GM18526 (cell line): ENCODE data around the gene RS1.
A peak's percentile ranks its signal among the peaks of the same experiment; 100 is the strongest.

Experiments used
- POLR2A ChIP-seq: IDR thresholded peaks from 3 replicates; pipeline ENCODE4 v1.6.1; 2011; ENCODE audit not compliant: insufficient read length; ENCODE audit errors: extremely low read depth

Gene RS1

GRCh38 chrX:18677161-18677869 is 5.4 kb upstream of the RS1 start:
- no peak for TF ChIP-seq POLR2A

- no peak for TF ChIP-seq POLR2A
Observed at GRCh38 chrX:18676470-18676869, 4.6 kb upstream of the RS1 start.

GRCh38 chrX:18676050-18676449 is 4.1 kb upstream of the RS1 start:
- no peak for TF ChIP-seq POLR2A

- TF ChIP-seq POLR2A: peak; percentile 27
Observed at GRCh38 chrX:18674788-18675735, 3.2 kb upstream of the RS1 start.

GRCh38 chrX:18674417-18674787 is 2.5 kb upstream of the RS1 start:
- no peak for TF ChIP-seq POLR2A

- TF ChIP-seq POLR2A: no peak
Observed at GRCh38 chrX:18668071-18668835, 3.7 kb downstream of the RS1 start.

- TF ChIP-seq POLR2A: no peak
Observed at GRCh38 chrX:18666614-18667013, 5.3 kb downstream of the RS1 start.

- no peak for TF ChIP-seq POLR2A
Observed at GRCh38 chrX:18664947-18665346, 7.0 kb downstream of the RS1 start.

- TF ChIP-seq POLR2A: no peak
Observed at GRCh38 chrX:18661273-18661672, 10.6 kb downstream of the RS1 start.

- TF ChIP-seq POLR2A: no peak
Observed at GRCh38 chrX:18654875-18655836, 16.8 kb downstream of the RS1 start.

GRCh38 chrX:18652636-18653035 is 19.3 kb downstream of the RS1 start:
- no peak for TF ChIP-seq POLR2A

GRCh38 chrX:18650662-18651061 is 21.2 kb downstream of the RS1 start:
- TF ChIP-seq POLR2A: no peak

- no peak for TF ChIP-seq POLR2A
Observed at GRCh38 chrX:18649498-18649951, 22.4 kb downstream of the RS1 start.

- TF ChIP-seq POLR2A: no peak
Observed at GRCh38 chrX:18647621-18648020, 24.3 kb downstream of the RS1 start.

GRCh38 chrX:18643853-18644252 is 28.1 kb downstream of the RS1 start:
- TF ChIP-seq POLR2A: no peak

- no peak for TF ChIP-seq POLR2A
Observed at GRCh38 chrX:18643243-18643642, 28.7 kb downstream of the RS1 start.
